NCI-H345 (cell line): Measurements from ENCODE around the gene CDH15.

Experiments
- DNase-seq: peaks from one replicate; lab custom pipeline; 2025; lab: John Stamatoyannopoulos, UW

Gene CDH15

GRCh38 chr16:89140981-89141883 is 30.3 kb upstream of the CDH15 start:
- no peak for DNase-seq

GRCh38 chr16:89141884-89142267 is 29.7 kb upstream of the CDH15 start:
- no peak for DNase-seq

- DNase-seq: no peak
Measured at GRCh38 chr16:89142474-89143195, 28.9 kb upstream of the CDH15 start.

GRCh38 chr16:89143201-89143741 is 28.3 kb upstream of the CDH15 start:
- no peak for DNase-seq

GRCh38 chr16:89143911-89144675 is 27.5 kb upstream of the CDH15 start:
- DNase-seq: no peak

GRCh38 chr16:89144681-89145080 is 26.9 kb upstream of the CDH15 start:
- no peak for DNase-seq

GRCh38 chr16:89145406-89146161 is 26.0 kb upstream of the CDH15 start:
- no peak for DNase-seq

- no peak for DNase-seq
Measured at GRCh38 chr16:89146211-89147005, 25.1 kb upstream of the CDH15 start.

- no peak for DNase-seq
Measured at GRCh38 chr16:89147085-89147817, 24.3 kb upstream of the CDH15 start.

GRCh38 chr16:89149386-89149785 is 22.2 kb upstream of the CDH15 start:
- DNase-seq: no peak

- DNase-seq: peak; percentile 60
Measured at GRCh38 chr16:89150090-89150835, 21.3 kb upstream of the CDH15 start.

- DNase-seq: no peak
Measured at GRCh38 chr16:89150981-89151380, 20.6 kb upstream of the CDH15 start.

- no peak for DNase-seq
Measured at GRCh38 chr16:89152831-89153700, 18.5 kb upstream of the CDH15 start.

- DNase-seq: no peak
Measured at GRCh38 chr16:89153848-89154271, 17.7 kb upstream of the CDH15 start.

GRCh38 chr16:89154390-89155183 is 17.0 kb upstream of the CDH15 start:
- DNase-seq: no peak

- no peak for DNase-seq
Measured at GRCh38 chr16:89155184-89155679, 16.3 kb upstream of the CDH15 start.
